LHCN-M2 (cell line): ENCODE measurements around the gene ZNF620. TPM values are rescaled to one million over a fixed set of nuclear protein-coding genes. Genes with fewer than 3 reads are reported as not detected.
"Not testable (repeated sequence)": the region's sequence is repeated elsewhere in the genome, so short reads cannot be mapped to it uniquely, and the experiment has no call there.

Experiments used
- DNase-seq: peaks from one replicate; pipeline ENCODE4 v3.0.0-alpha.2; 2012; ENCODE audit warnings: low read depth
- polyA plus RNA-seq: library from polyadenylated mRNA; unstranded; fragments of >200 nt; gene quantifications from one replicate; pipeline ENCODE4 v1.2.1, GENCODE V29; 2012; ENCODE audit warnings: missing spikeins
- total RNA-seq: library from RNA; depleted of rRNA; stranded (reverse); fragments of >200 nt; gene quantifications from 2 replicates; pipeline ENCODE4 v1.2.3, GENCODE V29; 2014; rRNA removed

ZNF620 gene
- total RNA-seq = 0.23 and 0.64 TPM in 2 replicates
- polyA plus RNA-seq = 0.33 TPM

DNA sequence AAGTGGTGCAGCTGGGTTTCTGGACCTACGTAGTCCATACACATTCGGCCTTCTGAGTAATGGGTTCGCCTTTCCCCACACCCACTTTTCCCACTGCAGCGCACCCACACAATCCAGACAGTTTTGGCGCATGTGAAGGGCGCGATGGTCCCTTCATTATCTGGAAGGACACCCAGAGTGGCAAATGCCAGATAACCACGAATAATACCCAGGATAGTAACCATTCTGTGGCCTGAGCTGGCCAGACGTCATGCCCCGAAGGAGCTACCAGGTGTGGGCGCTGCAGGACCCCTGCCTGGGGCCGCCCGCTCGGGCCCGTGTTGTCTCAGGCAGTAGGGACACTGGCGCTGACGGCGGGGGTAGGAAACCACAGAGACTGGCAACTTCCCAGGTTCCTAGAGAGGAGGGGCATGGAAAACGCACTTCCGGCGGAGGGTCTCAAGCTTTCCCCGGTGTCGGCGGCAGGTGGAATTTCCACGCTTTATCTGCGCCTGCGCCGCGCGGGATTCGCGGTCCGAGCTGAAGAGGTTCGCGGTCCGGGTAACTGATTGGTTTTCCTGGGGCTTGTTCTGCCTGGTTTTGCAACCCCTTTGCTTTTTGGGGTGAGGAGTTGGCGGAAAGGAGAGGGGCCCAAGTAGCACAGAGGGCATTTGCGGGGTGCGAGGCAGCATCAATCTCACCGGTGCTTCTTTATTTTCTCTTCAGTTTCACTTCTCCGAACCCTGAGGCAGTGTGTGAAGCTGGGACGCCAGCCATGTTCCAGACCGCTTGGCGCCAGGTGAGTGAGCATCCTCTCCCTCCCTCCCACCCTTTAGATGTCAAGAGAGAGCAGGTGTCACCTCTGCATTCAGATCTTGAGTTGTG, at the start of gene ZNF620:
Gene ZNF620, plus strand, starts transcription at position 441 of the 864 bp plus-strand sequence. Its CDS starts 314 bp downstream, at position 755.
- DNase-seq = no peak

DNA sequence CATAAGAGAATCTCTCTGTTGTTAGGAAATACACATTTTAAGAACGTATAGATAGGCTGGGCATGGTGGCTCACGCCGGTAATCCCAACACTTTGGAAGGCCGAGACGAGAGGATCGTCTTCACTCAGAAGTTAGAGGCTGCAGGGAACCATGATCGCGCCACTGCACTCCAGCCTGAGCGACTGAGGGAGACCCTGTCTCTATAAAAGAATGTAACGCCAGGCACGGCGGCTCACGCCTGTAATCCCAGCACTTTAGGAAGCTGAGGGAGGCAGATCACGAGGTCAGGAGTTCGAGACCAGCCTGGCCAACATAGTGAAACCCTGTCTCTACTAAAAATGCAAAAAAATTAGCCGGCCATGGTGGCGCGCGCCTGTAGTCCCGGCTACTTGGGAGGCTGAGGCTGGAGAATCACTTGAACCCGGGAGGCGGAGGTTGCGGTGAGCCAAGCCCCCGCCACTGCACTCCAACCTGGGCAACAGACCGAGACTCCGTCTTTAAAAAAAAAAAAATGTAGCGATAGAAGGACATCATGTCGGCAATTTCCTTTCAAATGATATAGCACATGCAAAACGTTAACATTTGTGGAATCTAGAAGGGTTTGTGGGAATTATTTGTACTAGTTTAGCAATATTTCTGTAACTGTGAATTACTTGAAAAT, 49.4 kb upstream of the ZNF620 start:
- DNase-seq = no peak

DNA sequence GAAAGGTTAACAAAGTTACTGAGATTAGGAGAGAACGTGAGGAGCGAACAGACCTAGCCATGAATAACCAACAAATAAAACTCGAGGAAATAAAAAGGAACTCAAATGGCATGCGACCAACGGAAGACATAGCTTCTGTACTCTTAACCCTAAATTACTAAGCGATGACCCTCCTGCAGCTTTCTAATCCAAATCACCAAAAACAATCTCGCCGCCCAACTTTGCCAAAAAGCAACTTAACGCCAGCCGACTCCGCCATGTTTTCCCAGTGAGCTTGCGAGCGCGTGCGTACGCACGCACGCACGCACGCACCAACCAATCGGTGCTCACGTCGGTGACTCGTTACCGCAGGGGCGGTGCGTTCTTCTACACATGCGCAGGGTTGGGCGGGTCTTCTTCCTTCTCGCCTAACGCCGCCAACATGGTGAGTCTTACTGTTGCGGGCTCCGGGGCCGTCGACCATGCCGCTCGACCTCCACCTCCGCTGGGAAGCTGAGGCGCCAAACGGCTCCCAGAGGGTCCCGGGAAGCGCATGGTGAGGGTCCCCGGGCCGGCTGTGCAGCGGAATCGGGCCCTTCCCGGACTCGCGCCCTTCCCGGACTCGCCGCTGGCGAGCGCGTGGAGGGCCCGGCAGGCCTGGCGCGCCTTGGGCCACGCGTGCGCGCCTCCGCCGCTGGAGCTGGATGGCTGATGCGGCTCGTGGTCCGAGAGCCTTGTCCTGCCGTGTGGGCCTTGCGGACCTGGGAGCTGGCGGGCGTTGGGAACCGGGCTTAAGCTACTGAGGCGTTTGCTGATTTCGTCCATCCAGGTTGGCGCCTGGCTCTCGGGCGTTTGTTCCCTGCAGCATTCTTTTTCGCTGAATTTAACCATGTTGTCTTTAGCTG, 48.7 kb upstream of the ZNF620 start, which contains the start of gene RPL14:
Gene RPL14, plus strand, starts transcription at position 400 of the 884 bp plus-strand sequence. Its CDS starts 133 bp downstream, at position 533.
- peak; percentile 95 for DNase-seq

DNA sequence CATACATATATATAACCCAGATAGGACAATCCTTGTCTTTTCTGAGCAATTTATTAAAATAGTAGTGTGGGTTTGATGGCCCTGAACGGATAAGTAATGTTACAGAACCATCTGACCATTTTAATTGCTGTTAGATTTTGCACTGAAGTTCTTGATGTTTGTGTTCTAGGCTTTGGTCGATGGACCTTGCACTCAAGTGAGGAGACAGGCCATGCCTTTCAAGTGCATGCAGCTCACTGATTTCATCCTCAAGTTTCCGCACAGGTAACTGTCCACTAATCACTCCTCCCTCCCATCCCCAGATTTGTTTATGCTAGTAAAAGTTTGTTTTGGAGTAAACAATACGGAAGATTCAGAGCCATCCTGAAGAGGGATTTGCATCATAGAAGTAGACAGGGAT, 47.4 kb upstream of the ZNF620 start:
- no peak for DNase-seq

DNA sequence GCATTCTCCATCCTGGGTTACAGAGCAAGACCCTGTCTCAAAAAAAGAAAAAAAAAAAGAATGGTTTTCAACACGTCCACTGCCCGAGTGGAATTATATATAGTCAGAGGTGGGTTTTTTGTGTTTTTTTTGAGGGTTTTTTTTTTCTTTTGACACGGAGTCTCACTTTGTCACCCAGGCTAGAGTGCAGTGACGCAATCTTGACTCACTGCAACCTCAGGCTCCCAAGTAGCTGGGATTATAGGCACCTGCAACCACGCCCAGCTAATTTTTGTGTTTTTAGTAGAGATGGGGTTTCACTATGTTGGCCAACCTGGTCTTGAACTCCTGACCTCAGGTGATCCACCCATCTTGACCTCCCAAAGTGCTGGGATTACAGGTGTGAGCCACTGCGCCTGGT, 45.4 kb upstream of the ZNF620 start:
- DNase-seq = not testable (repeated sequence)

DNA sequence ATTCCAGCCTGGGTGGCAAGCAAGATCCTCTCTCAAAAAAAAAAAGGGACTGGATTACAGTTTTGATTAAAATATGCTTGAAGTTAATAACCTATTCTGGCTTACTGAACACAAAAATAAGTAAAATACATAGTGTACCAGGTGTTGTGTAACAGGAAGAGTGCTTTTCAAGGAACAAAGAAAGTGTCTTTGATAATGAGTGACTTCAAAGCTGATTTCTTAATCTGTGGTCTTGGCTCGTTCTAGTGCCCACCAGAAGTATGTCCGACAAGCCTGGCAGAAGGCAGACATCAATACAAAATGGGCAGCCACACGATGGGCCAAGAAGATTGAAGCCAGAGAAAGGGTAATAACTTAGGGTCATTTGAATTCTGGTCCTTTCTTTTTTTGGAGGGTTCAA, 44.7 kb upstream of the ZNF620 start:
- no peak for DNase-seq

DNA sequence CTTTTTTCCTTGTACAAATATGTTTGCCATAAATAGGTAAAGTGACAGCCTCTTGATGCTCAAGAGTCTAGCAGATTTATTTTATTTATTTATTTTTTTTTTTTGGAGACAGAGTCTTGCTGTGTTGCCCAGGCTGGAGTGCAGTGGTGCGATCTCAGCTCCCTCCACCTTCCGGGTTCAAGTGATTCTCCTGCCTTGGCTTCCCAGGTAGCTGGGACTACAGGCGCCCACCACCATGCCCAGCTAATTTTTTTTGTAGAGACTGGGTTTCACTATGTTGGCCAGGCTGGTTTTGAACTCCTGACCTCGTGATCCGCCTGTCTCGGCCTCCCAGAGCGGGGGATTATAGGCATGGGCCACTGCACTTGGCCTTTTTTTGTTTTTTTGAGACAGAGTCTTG, 43.0 kb upstream of the ZNF620 start:
- DNase-seq = not testable (repeated sequence)

DNA sequence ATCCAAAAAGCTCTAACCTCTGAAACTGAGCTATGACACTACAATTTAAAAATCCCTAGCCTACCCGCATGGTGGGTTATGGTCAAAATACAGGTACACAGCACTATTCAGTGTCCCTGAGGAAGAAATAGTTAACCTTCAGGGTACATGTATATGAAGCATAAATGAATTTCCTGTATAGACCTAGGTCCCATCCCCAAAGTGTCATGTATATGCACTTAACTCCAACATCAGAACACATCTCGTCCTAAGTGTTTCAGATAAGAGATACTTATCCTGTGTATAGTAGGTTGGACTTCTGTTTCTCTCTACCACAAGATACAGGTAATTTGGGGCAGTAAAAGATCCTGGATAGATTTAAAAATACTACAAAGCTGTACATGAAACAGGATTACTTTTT, 42.3 kb upstream of the ZNF620 start:
- DNase-seq = no peak

DNA sequence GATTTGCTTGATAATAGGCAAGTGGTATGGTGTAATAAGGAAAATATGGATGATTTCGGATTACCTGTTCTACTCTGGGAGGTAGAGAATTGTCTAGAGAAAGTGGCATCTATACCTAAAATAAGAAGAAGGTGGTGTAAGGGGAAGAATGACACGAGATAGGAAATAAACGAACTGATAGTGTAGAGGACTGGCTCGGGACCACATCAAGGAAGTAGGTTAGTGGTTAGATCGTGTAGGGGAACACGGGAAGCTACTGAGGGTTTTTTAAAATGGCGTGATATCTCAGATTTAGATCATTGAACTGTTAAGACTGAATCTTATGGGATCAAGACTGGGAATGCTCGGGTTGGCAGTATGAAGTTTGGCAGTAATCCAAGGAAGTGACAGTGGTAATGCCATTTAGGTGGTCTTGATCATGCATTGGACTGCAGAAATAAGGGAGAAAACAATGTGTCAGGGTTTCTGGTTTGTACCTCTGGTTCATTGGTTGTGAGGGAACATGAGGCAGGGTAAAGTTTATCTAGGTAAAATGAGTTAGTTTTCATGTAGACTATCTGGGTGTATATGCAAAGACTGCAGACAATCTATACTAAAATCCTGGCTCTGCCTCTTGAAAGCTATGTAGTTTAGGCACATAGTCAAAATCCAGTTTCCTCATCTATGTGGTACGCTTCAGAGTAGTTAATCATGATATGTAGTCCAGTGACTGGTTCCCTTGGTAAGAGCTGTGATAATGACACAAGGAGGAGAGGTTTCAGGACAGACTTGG, 41.3 kb upstream of the ZNF620 start:
- DNase-seq = no peak

DNA sequence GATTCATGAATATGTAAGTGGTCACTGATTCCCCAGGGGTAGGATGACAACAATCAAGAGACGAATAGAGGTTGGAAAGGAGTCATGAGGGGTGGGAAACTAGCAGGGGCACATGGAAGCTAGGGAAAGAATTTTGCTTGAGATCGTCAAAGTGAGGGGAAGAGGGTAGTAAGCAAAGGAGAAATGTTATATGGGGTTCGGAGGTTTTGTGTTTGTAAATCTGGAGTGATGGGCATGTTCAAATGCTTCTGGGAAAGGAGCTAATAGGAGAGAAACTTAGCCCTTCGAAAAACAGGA, 40.8 kb upstream of the ZNF620 start:
- no peak for DNase-seq

DNA sequence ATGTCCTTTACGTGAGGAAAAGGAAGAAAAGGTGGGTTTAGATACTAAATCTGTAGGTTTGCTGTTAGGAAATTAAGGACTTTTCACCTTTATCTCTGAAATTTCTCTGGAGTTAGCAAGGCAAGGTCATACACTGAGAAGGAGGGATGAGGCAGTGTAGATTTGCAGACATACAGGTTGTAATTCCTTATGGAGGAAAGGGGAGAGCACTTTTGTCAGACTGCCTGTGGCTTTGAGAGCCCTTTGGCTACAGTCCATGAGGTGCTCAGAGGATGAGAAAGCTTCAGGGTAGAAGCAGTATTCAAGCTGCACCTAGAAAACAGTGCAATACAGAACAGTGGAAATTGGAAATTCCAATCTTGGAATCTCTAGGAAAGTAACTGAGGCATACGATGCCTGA, 40.4 kb upstream of the ZNF620 start:
- no peak for DNase-seq

DNA sequence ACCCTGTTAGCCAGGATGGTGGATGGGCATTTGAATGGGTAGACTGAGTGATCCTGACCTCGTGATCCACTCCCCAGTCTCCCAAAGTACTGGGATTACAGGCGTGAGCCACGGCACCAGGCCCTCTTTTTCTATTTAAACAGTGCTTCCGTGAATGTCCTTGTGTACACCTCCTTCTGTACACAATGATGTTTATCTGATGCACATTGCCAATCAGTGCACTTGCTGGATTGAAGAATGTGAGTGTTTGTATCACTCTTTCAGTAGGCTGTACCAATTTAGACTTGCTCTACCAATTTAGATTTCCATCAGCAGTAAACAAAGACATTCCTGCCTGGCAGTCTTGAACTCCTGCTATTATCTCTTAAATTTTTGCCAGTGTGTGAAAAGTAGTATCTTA, 37.8 kb upstream of the ZNF620 start:
- DNase-seq = no peak

DNA sequence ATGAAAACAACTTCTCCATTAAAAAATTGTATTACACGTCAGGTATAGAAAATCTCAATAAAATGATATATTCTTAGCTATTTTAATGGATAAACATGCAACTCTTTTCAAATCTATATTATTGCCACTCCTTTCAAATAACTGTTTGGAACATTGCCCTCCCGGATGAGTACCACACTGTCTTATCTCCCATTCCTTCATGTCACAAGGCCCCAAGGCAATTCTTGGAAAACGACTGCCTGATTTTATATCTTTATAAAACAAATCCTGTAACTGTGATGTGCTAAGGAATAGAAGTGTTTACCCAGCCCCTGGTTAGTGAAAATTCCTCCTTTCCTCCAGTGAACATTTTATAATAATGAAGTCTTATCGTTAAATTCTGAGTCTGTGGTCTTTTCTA, 35.1 kb upstream of the ZNF620 start:
- no peak for DNase-seq

DNA sequence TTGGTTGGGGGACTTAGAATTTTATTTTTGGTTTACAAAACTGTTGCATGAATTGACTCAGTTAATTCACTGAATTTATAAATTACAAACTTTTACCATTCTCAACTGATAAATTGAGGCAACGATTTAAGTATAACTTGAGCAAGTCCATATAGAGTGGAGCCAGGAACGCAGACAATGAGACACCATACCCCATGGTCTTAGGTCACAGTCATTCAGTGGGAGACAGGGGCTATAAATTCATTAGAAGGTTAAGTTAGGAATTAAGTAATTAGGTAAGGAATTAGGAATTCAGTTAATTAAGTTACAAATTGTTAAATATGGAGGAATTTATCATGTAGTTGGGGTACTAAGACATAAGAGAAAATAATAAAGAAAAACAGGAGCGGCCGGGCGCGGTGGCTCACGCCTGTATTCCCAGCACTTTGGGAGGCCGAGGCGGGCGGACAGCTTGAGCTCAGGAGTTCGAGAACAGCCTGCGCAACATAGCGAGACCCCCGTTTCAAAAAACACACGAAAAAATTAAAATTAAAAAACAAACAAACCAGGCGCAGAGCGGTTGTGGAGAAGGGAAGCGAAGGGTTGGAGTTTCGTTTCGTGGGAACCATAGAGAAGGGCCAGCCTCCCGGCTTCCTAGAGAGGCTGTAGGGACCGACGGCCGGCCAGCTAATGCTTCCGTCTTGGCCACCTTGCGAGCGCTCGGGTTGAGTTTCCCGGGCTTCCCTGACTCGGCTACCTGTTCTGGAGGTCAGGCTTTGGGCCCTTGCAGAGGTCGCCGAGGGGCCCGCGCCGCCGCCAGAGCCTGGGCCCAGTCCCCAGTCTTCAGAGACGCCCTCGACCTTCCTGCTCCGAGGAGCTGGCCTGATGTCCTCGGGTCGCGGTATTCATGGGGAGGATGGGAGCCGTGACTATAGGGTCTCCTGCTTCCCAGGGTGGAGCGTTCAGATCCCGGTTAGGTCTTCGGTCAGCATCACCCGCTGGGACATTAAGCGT, 29.1 kb upstream of the ZNF620 start, which contains the start of gene ZNF619:
Gene ZNF619, plus strand, starts transcription at position 645 of the 993 bp plus-strand sequence. CDS start 858 bp downstream, outside the sequence.
- DNase-seq = peak; percentile 64

DNA sequence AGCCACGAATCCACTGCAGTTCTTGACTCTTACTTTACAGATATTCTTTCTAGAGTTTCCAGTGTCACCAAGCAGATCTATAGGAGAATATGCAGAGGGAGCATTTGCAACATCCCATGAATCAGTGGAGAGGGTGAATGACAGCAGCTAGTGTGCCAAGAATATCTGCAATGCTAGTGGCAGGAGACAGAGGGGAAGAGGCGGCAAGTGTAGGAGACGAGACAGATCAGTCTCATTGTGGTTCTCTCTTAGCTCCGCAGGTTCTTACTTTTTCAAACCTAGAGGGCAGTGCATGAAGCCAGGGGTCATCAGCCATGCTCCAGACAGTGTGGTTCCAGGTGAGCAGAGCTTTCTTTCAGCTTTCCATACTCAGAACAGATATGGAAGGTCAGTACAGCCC, 28.2 kb upstream of the ZNF620 start:
- no peak for DNase-seq

DNA sequence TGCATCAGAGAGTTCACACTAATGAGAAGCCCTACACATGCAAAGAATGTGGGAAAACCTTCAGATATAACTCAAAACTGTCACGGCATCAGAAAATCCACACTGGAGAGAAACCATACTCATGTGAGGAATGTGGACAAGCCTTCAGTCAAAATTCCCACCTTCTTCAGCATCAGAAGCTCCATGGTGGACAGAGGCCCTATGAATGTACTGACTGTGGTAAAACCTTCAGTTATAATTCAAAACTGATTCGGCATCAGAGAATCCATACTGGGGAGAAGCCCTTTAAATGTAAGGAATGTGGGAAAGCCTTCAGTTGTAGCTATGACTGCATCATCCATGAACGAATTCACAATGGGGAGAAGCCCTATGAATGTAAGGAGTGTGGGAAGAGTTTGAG, 18.7 kb upstream of the ZNF620 start:
- DNase-seq = no peak

DNA sequence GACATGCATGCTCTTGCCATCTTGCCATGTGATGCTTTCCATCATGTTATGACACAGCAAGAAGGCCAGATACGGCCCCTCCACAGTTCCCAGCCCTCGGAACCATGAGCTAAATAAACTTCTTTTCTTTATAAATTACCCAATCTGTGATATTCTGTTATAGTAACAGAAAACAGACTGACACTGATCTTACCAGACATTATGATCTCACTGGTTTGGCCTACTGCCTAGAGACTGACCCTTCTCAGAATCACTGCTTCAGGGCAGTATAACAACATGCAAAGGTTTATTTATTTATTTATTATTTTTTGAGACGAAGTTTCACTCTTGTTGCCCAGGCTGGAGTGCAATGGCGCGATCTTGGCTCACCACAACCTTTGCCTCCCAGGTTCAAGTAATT, 14.9 kb upstream of the ZNF620 start:
- DNase-seq = peak; percentile 13

DNA sequence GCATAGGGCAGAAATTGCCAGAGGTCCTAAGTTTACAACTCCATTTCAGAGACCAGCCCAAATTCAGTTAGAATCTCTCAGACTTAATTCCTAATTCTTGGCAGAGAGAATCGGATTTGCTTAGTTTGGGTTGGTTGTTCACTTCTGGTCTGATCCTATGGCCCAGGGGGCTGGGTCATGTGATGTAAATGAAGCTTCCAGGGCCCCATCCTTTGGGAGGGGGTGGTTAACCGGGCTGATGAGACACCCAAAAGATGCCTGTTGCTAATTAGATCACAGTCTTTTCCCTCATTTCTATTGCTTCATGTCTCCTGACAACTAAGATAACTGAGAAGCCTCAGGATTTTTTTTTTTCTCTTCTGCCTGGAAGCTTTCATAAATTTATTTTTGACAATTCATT, 11.1 kb upstream of the ZNF620 start:
- no peak for DNase-seq

DNA sequence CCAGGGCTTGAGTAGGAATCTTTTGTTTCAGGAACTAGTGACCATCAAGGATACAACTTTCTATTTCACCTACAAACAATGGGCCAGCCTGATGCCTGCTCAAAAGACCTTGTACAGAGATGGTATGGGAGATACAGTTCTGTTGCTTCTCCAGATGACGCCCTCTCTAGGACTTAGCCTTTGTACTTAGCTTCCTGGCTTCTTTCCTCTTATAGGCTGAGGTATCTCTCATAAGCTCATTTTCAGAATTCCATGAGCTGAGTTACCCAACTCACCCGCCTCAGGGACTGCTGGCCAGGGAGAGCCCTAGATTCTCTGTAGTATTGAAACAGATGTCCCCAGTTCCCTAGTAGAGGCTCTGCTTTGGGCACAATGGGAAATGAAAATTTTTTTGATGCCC, 8.6 kb upstream of the ZNF620 start:
- DNase-seq = no peak

DNA sequence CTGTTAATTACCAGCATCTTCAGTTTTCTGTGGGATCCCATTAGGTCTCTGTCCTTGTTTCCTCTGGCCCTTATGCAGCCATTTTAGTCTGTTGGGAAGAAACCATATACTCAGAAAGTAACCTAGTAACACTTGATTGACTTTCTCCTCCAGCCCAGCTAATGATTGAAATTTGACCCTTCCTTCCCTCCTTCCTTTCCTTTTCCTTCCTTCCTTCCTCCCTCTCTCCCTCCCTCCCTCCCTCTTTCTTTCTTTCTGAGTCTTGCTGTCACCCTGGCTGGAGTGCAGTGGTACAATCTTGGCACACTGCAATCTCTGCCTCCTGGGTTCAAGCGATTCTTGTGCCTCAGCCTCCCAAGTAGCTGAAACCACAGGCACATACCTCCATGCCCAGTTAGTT, 5.9 kb upstream of the ZNF620 start:
- DNase-seq = no peak
